PC-9 (cell line): ENCODE measurements around the gene PTRH2. TPM values are rescaled to one million over a fixed set of nuclear protein-coding genes. Genes with fewer than 3 reads are reported as not detected.
"Not testable (repeated sequence)": the region's sequence is repeated elsewhere in the genome, so short reads cannot be mapped to it uniquely, and the experiment has no call there.

Experiments used
- BruUV-seq: library from RNA; stranded (reverse); fragments of 400-500 nt; replicated peaks from 2 replicates; lab custom pipeline; 2021; lab: Mats Ljungman, UMichigan
- CTCF ChIA-PET: fragments of 300-600 bp; sonication (Branson Sonifier 250); formaldehyde crosslinking; loops from one replicate; lab custom pipeline; 2022; ENCODE audit warnings: antibody characterized with exemption; lab: Charles Lee
- POLR2A ChIA-PET: fragments of 300-600 bp; sonication (Branson Sonifier 250); formaldehyde crosslinking; loops from one replicate; lab custom pipeline; 2022; ENCODE audit warnings: antibody characterized with exemption; ENCODE audit not compliant: unreplicated experiment; lab: Charles Lee
- DNase-seq, 2 experiments: peaks; one replicate each; pipeline versions ENCODE4 v3.0.0 to v3.0.0-alpha.2; 2015 to 2022; ENCODE audit warnings: mixed read lengths in 1 of 2
- H2AFZ ChIP-seq: fragments of 200-600 bp; sonication (generic); 2 replicates; pipeline ENCODE4 v1.8.1; 2017; ENCODE audit warnings: antibody characterized with exemption
- H3F3A ChIP-seq: fragments of 200-600 bp; sonication (generic); 2 replicates; pipeline ENCODE4 v1.8.1; 2017; ENCODE audit warnings: antibody characterized with exemption, mild to moderate bottlenecking, low read depth; ENCODE audit not compliant: insufficient read depth
- H3K27ac ChIP-seq: fragments of 200-600 bp; sonication (generic); 2 replicates; pipeline ENCODE4 v1.6.1; 2016; ENCODE audit warnings: mixed run types
- H3K27me3 ChIP-seq: fragments of 200-600 bp; sonication (generic); 2 replicates; pipeline ENCODE4 v1.6.1; 2016; ENCODE audit warnings: low read depth, mixed run types; ENCODE audit not compliant: insufficient read depth
- H3K36me3 ChIP-seq: fragments of 200-600 bp; sonication (generic); 2 replicates; pipeline ENCODE4 v1.6.1; 2016; ENCODE audit warnings: low read depth, mixed run types
- H3K4me1 ChIP-seq: fragments of 200-600 bp; sonication (generic); replicated peaks from 2 replicates; pipeline ENCODE4 v1.6.1; 2016; ENCODE audit warnings: mixed run types; ENCODE audit not compliant: insufficient read depth
- H3K4me2 ChIP-seq: fragments of 200-600 bp; sonication (generic); 2 replicates; pipeline ENCODE4 v1.6.1; 2017; ENCODE audit warnings: mixed run types
- H3K4me3 ChIP-seq: fragments of 200-600 bp; sonication (generic); 2 replicates; pipeline ENCODE4 v1.6.1; 2016; ENCODE audit warnings: mixed run types
- H3K79me2 ChIP-seq: fragments of 200-600 bp; sonication (generic); 2 replicates; pipeline ENCODE4 v1.6.1; 2017; ENCODE audit warnings: low read depth, mixed run types
- H3K9me2 ChIP-seq: fragments of 200-600 bp; sonication (generic); 2 replicates; pipeline ENCODE4 v1.8.1; 2017; ENCODE audit warnings: mild to moderate bottlenecking; ENCODE audit not compliant: insufficient read depth
- H3K9me3 ChIP-seq: fragments of 200-600 bp; sonication (generic); 2 replicates; pipeline ENCODE4 v1.8.1; 2016; ENCODE audit warnings: low read depth; ENCODE audit not compliant: insufficient read depth
- H4K20me1 ChIP-seq: fragments of 200-600 bp; sonication (generic); 2 replicates; pipeline ENCODE4 v1.8.1; 2017; ENCODE audit not compliant: insufficient read depth
- EZH2 ChIP-seq: fragments of 200-600 bp; sonication (generic); IDR thresholded peaks from 2 replicates; pipeline ENCODE4 v1.8.0; 2017; ENCODE audit warnings: antibody characterized with exemption, low read depth
- intact Hi-C: fragments of 100-400 bp; cut with micrococcal nuclease; formaldehyde crosslinking; loops from one replicate; pipeline ENCODE4 v1.10.0; 2022; ENCODE audit not compliant: unreplicated experiment
- total RNA-seq: library from RNA; stranded (reverse); gene quantifications from 2 replicates; pipeline ENCODE4 v1.2.3, GENCODE V29; 2021
- TF ChIP-seq, protein P1 (sequence below): fragments of 200-600 bp; sonication (generic); conservative IDR thresholded peaks from 2 replicates; pipeline ENCODE4 v1.6.1; 2017; ENCODE audit warnings: mixed run types, antibody characterized with exemption, mild to moderate bottlenecking, moderate library complexity

PTRH2 gene
- total RNA-seq, 1 experiment from 2014 or later = 25.9 TPM

DNA sequence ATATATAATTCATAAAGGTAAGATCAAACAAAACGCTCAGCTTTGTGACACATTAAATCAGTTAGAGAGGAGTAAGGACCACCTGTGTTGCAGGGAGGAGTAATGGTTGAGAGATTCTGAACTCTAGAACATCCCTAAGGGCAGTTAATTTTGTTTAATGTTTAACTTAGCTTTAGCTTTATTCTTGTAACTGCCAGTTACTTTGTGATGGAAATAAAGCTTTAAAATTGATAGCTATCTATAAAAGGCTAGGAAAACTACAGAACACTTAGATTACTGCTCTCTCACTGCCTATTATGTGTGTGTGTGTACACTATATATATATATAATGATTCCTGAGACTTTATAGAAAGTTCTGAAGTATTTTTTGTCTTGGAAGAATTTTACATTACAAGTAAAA is 37.8 kb downstream of the PTRH2 start:
- Histone ChIP-seq H3K4me3 (no peak overlapping the region), H3K9me3 (no peaks in the 10 kb centered on the region), H3K79me2 (peaks cover 18% of the 10 kb centered on the region; the same call in 1 of the 2 replicates), H3K36me3 (peaks cover 68% of the 10 kb centered on the region), H4K20me1 (peaks cover 34% of the 10 kb centered on the region), H2AFZ (no peak overlapping the region), H3F3A (peaks cover 45% of the 10 kb centered on the region), H3K9me2 (no peaks in the 10 kb centered on the region), H3K27me3 (no peaks in the 10 kb centered on the region), H3K4me1 (no peaks in the 10 kb centered on the region), H3K27ac (peak overlapping the region; percentile 3; the same call in 1 of the 2 replicates), H3K4me2 (no peak overlapping the region)
- ChIA-PET POLR2A (interaction anchor here (0.6 kb wide), 2 partner anchors 116 to 340 kb away, joined by 3 to 18 read pairs; no protein-coding TSS in a partner anchor), CTCF (no interaction called here)
- no peak for TF ChIP-seq EZH2
- TF ChIP-seq, protein P1, sequence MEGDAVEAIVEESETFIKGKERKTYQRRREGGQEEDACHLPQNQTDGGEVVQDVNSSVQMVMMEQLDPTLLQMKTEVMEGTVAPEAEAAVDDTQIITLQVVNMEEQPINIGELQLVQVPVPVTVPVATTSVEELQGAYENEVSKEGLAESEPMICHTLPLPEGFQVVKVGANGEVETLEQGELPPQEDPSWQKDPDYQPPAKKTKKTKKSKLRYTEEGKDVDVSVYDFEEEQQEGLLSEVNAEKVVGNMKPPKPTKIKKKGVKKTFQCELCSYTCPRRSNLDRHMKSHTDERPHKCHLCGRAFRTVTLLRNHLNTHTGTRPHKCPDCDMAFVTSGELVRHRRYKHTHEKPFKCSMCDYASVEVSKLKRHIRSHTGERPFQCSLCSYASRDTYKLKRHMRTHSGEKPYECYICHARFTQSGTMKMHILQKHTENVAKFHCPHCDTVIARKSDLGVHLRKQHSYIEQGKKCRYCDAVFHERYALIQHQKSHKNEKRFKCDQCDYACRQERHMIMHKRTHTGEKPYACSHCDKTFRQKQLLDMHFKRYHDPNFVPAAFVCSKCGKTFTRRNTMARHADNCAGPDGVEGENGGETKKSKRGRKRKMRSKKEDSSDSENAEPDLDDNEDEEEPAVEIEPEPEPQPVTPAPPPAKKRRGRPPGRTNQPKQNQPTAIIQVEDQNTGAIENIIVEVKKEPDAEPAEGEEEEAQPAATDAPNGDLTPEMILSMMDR = no peak
- DNase-seq = no peak
- no TSS peak for BruUV-seq
- intact Hi-C loops = no loop called here

DNA sequence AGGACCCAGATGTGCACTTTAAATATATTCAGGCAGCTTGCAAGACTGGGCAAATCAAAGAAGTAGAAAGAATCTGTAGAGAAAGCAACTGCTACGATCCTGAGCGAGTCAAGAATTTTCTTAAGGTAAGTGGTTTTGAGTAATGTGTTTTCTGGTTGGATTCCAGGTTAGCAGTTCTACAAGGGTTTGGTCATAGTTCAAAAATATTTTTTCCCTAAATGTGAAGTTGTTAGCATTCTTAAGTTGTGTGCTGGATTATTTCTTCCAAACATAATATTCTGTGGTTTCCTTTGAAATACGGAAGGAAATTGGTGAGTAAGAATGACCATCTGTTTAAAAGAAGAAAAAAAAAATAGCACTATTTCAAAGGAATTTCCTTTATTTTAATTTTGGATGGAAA is 38.4 kb downstream of the PTRH2 start:
- no TSS peak for BruUV-seq
- CTCF ChIA-PET = no interaction called here
- peaks cover 73% of the 10 kb centered on the region for H3K36me3 ChIP-seq

DNA sequence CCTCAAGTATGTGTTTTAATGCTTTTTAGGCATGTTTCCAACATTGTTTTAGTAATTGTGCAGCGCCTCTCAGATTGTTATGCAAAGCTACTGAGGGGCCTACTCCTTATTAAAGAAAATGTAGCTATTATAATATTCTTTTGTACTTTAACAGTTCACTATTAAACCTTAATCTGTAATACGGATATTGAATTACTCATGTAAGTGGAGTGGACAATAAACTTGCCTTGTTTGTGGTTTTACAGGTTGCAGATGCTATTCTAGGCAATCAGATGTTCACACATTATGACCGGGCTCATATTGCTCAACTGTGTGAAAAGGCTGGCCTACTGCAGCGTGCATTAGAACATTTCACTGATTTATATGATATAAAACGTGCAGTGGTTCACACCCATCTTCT is 41.0 kb downstream of the PTRH2 start:
- peaks cover 14% of the 10 kb centered on the region; the same call in 1 of the 2 replicates for H3K79me2 ChIP-seq
- peaks cover 40% of the 10 kb centered on the region for H4K20me1 ChIP-seq
- ChIA-PET CTCF (no interaction called here), POLR2A (no interaction called here)
- H2AFZ ChIP-seq = no peak overlapping the region
- BruUV-seq = no TSS peak
- no peak for TF ChIP-seq EZH2
- TF ChIP-seq, protein P1 = no peak
- H3K4me1 ChIP-seq = no peaks in the 10 kb centered on the region
- no peak overlapping the region for H3K4me3 ChIP-seq
- no peak for DNase-seq
- peaks cover 79% of the 10 kb centered on the region for H3K36me3 ChIP-seq
- intact Hi-C loops = no loop called here
- no peaks in the 10 kb centered on the region for H3K9me2 ChIP-seq
- H3K27me3 ChIP-seq = no peaks in the 10 kb centered on the region
- no peak overlapping the region for H3K27ac ChIP-seq
- no peak overlapping the region for H3K4me2 ChIP-seq
- peaks cover 54% of the 10 kb centered on the region for H3F3A ChIP-seq
- H3K9me3 ChIP-seq = no peaks in the 10 kb centered on the region

More for the DNA sequence above, 38.4 kb downstream of the PTRH2 start:
- Histone ChIP-seq H3K79me2 (peaks cover 14% of the 10 kb centered on the region; the same call in 1 of the 2 replicates), H3K4me3 (no peak overlapping the region), H2AFZ (no peak overlapping the region), H3K9me2 (no peaks in the 10 kb centered on the region), H3K27ac (peak overlapping the region; percentile 3), H3F3A (peaks cover 47% of the 10 kb centered on the region), H4K20me1 (peaks cover 36% of the 10 kb centered on the region), H3K4me2 (no peak overlapping the region), H3K27me3 (no peaks in the 10 kb centered on the region), H3K9me3 (no peaks in the 10 kb centered on the region), H3K4me1 (no peaks in the 10 kb centered on the region)
- intact Hi-C loops = no loop called here
- POLR2A ChIA-PET = interaction anchor here (0.6 kb wide), 2 partner anchors 116 to 339 kb away, joined by 3 to 18 read pairs; no protein-coding TSS in a partner anchor
- no peak for DNase-seq
- TF ChIP-seq EZH2 = no peak
- TF ChIP-seq, protein P1 = no peak

DNA sequence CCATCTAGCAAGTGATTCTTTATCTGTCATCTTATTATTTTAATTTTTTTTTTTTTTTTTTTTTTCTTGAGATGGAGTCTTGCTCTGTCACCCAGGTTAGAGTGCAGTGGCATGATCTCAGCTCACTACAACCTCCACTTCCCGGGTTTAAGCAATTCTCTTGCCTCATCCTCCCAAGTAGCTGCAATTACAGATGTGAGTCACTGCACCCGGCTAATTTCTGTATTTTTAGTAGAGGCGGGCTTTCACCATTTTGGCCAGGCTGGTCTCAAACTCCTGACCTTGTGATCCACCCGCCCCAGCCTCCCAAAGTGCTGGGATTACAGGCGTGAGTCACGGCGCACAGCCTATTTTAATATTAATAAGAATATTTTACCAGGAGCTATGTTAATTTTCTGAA is 50.6 kb downstream of the PTRH2 start:
- DNase-seq, H2AFZ ChIP-seq, CTCF ChIA-PET, H3K9me2 ChIP-seq, H3K9me3 ChIP-seq, H3K4me2 ChIP-seq, H3K27me3 ChIP-seq, H3K4me1 ChIP-seq, H3K4me3 ChIP-seq, BruUV-seq, H3K27ac ChIP-seq, intact Hi-C loops: not testable (repeated sequence)
- peaks cover 52% of the 10 kb centered on the region for H4K20me1 ChIP-seq
- peaks cover 71% of the 10 kb centered on the region for H3K36me3 ChIP-seq
- H3F3A ChIP-seq = peaks cover 56% of the 10 kb centered on the region; the same call in 1 of the 2 replicates
- H3K79me2 ChIP-seq = peaks cover 35% of the 10 kb centered on the region
- POLR2A ChIA-PET = interaction anchor here (0.6 kb wide), 1 partner anchor 567 kb away, joined by 3 read pairs; no protein-coding TSS in a partner anchor
